ENCODE measurements around the gene SPPL3.

DNA sequence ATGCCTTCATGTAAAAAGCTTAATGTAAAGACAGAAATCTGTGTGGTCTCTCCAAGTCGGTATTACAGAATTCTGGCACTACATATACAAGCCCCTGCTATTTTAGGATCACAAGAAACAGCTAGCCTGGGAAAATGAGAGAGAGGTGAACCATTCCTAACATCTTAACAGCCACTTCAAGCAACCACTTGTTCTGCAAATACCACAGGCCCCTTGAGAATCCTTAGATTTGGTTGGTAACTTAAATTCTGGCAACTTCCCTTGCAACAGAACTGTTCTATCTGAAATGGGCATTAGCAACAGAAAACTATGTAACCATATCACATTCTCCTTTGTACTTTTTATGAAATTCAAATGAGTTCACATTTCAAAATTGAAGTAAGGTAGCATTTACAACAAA is 68.5 kb downstream of the SPPL3 start:
- TF ChIP-seq, protein P1, sequence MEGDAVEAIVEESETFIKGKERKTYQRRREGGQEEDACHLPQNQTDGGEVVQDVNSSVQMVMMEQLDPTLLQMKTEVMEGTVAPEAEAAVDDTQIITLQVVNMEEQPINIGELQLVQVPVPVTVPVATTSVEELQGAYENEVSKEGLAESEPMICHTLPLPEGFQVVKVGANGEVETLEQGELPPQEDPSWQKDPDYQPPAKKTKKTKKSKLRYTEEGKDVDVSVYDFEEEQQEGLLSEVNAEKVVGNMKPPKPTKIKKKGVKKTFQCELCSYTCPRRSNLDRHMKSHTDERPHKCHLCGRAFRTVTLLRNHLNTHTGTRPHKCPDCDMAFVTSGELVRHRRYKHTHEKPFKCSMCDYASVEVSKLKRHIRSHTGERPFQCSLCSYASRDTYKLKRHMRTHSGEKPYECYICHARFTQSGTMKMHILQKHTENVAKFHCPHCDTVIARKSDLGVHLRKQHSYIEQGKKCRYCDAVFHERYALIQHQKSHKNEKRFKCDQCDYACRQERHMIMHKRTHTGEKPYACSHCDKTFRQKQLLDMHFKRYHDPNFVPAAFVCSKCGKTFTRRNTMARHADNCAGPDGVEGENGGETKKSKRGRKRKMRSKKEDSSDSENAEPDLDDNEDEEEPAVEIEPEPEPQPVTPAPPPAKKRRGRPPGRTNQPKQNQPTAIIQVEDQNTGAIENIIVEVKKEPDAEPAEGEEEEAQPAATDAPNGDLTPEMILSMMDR (IDR thresholded peaks at IDR 0.05; ENCODE audit: poor library complexity) = no peak
- no peak for TF ChIP-seq EZH2 (IDR thresholded peaks at IDR 0.05; ENCODE audit: borderline replicate concordance)

Measured in hepatocyte (in vitro differentiated cells).